IMR-90 (cell line): Measurements from ENCODE around the gene CHST8.

Experiments
- BHLHE40 ChIP-seq: fragments of 150-350 bp; IDR thresholded peaks from 2 replicates; pipeline ENCODE4 v1.6.1; 2016; ENCODE audit warnings: mild to moderate bottlenecking, low read depth, low read length
- CEBPB ChIP-seq: IDR thresholded peaks from 2 replicates; pipeline ENCODE4 v1.6.1; 2012; ENCODE audit warnings: low read depth, low read length, improper control_type of control experiment
- CTCF ChIP-seq: conservative IDR thresholded peaks from 2 replicates; pipeline ENCODE4 v1.5.1; 2012; ENCODE audit warnings: mild to moderate bottlenecking, low read depth, low read length, improper control_type of control experiment
- ELK1 ChIP-seq: fragments of 150-350 bp; IDR thresholded peaks from 2 replicates; pipeline ENCODE4 v1.6.1; 2016; ENCODE audit warnings: low read depth, mild to moderate bottlenecking, low read length, moderate library complexity, borderline replicate concordance
- FOS ChIP-seq: fragments of 150-350 bp; IDR thresholded peaks from 2 replicates; pipeline ENCODE4 v1.6.1; 2016; ENCODE audit warnings: low read depth, low read length
- MAFK ChIP-seq: IDR thresholded peaks from 2 replicates; pipeline ENCODE4 v1.6.1; 2012; ENCODE audit warnings: low read depth, low read length, improper control_type of control experiment
- MAZ ChIP-seq: IDR thresholded peaks from 2 replicates; pipeline ENCODE4 v1.6.1; 2012; ENCODE audit warnings: low read depth, mild to moderate bottlenecking, low read length, improper control_type of control experiment, moderate library complexity, borderline replicate concordance
- MXI1 ChIP-seq: IDR thresholded peaks from 2 replicates; pipeline ENCODE4 v1.6.1; 2012; ENCODE audit warnings: low read depth, mild to moderate bottlenecking, low read length, moderate library complexity, borderline replicate concordance
- NFE2L2 ChIP-seq: fragments of 150-350 bp; IDR thresholded peaks from 2 replicates; pipeline ENCODE4 v1.6.1; 2016; ENCODE audit warnings: low read depth, mild to moderate bottlenecking, low read length
- POLR2A ChIP-seq: IDR thresholded peaks from 2 replicates; pipeline ENCODE4 v1.6.1; 2012; ENCODE audit warnings: mild to moderate bottlenecking, low read depth, low read length
- RFX5 ChIP-seq: IDR thresholded peaks from 2 replicates; pipeline ENCODE4 v1.8.0; 2012; ENCODE audit warnings: low read depth, mild to moderate bottlenecking, low read length, moderate library complexity
- USF2 ChIP-seq: fragments of 150-350 bp; IDR thresholded peaks from 2 replicates; pipeline ENCODE4 v1.6.1; 2017; ENCODE audit warnings: mild to moderate bottlenecking, antibody characterized with exemption, low read length, low read depth

- TF ChIP-seq NFE2L2, result no peak
- TF ChIP-seq POLR2A, result no peak
- no peak for TF ChIP-seq MXI1
- no peak for TF ChIP-seq CTCF
- TF ChIP-seq MAFK, result no peak
- TF ChIP-seq RFX5, result no peak
- no peak for TF ChIP-seq ELK1
- TF ChIP-seq USF2, result no peak
- TF ChIP-seq CEBPB, result no peak
- no peak for TF ChIP-seq BHLHE40
- TF ChIP-seq MAZ, result no peak
- TF ChIP-seq FOS, result no peak
Measured at GRCh38 chr19:33629826-33630375, 8.1 kb downstream of the CHST8 start.
